GM23338 (cell line): Measurements from ENCODE around the gene NRBP1.

Experiments used
- CTCF ChIP-seq, 2 experiments: fragments of 200-600 bp in 1 of 2; sonication (generic) in 1 of 2; conservative IDR thresholded peaks; 2 replicates each; pipeline versions ENCODE4 v1.5.1 to v1.6.1; 2016 to 2017; ENCODE audit warnings: antibody characterized with exemption in 2 of 2, low read depth in 2 of 2, mild to moderate bottlenecking in 2 of 2, moderate library complexity in 1 of 2
- EZH2 ChIP-seq: fragments of 200-600 bp; sonication (generic); IDR thresholded peaks from one replicate; pipeline ENCODE4 v1.8.0; 2017; ENCODE audit warnings: antibody characterized with exemption, mild to moderate bottlenecking, low read depth; ENCODE audit not compliant: unreplicated experiment

GRCh38 chr2:27408601-27409320, 19.7 kb upstream of the NRBP1 start:
- TF ChIP-seq EZH2 (no peak), CTCF (conservative IDR thresholded peaks at IDR 0.05; ENCODE audit: low read depth in 2 of 2) (no peak)
